ENCODE results near the gene CDC25C. TPM values are rescaled to one million over a fixed set of nuclear protein-coding genes. Genes with fewer than 3 reads are reported as not detected.

The CDC25C gene
- polyA plus RNA-seq, 1 of the 3 experiments (the other 2 are of a cell fraction): 5.2 TPM

DNA sequence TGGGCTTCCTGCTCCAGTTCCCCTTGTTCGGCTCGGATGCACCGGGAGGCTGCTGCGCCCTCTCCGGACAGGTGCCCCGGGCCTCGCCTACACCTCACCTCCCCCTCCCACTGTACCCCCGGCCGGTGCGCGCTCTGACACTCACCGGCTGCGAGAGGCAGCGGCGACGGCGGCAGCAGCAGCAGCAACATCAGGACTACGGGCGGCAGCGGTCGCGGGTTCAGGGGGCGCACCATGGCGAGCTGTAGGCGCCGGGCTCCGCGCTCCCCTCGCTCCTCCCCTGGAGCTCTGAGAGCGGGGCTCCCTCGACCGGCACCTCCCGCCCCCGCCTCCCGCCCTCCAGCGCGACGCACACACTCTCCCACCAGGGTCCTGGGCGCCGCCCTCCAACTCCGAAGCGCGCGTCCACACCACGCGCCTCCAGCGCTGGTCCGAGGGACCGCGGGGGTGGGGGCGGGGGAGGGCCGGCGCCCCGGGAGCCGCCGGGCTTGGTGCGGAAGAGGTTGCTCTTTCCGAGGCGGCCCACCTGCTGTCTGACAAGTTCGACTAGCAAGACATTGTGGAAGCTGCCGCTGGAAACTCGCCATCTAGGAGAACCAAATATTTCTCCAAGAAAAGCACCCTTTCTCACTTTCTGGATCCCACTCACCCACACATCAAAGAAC, 57.3 kb downstream of the CDC25C start, which contains the start of gene GFRA3:
Gene GFRA3 (minus strand): TSS at position 433 of the 665 bp plus-strand sequence. CDS start 197 bp downstream, at position 236.
- H2AFZ ChIP-seq (ENCODE audit: low read depth): no peak within 1 kb of the TSS
- CTCF ChIA-PET: interaction anchor here (0.8 to 5.2 kb wide), 8 partner anchors 9 to 95 kb away, joined by 3 to 55 read pairs (median 8); partner anchors contain the start of genes KDM3B and KIF20A
- H3K9me2 ChIP-seq: no peaks in the 10 kb centered on the region
- no peaks in the 10 kb centered on the region for H3K36me3 ChIP-seq (replicated peaks in 1 of 2; ENCODE audit: control insufficient read depth in 1 of 2, insufficient read depth in 2 of 2, low read length in 1 of 2)
- H3K27me3 ChIP-seq (ENCODE audit: insufficient read depth): no peaks in the 10 kb centered on the region
- peak within 1 kb of the TSS; percentile 60 for H3K4me2 ChIP-seq
- no peaks in the 10 kb centered on the region for H3K79me2 ChIP-seq (ENCODE audit: insufficient read depth)
- TF ChIP-seq GABPA (IDR thresholded peaks at IDR 0.05; ENCODE audit: low read depth) (no peak), REST (IDR thresholded peaks at IDR 0.05; ENCODE audit: low read depth, low read length) (no peak), RXRA (IDR thresholded peaks at IDR 0.05; ENCODE audit: borderline replicate concordance, low read depth) (no peak), GATA2 (CRISPR knock-in tag; IDR thresholded peaks at IDR 0.05) (no peak), NFIC (IDR thresholded peaks at IDR 0.05; ENCODE audit: borderline replicate concordance) (no peak), USF1 (IDR thresholded peaks at IDR 0.05; ENCODE audit: borderline replicate concordance, low read depth) (no peak), USF2 (IDR thresholded peaks at IDR 0.05; ENCODE audit: borderline replicate concordance, low read depth, low read length) (no peak), JUND (IDR thresholded peaks at IDR 0.05) (no peak), SIN3A (IDR thresholded peaks at IDR 0.05; ENCODE audit: borderline replicate concordance, low read depth, low read length) (no peak), YY1 (IDR thresholded peaks at IDR 0.05; ENCODE audit: low read depth) (no peak)
- H3K9me3 ChIP-seq: no peaks in the 10 kb centered on the region
- H3F3A ChIP-seq (replicated peaks; ENCODE audit: insufficient read depth): peaks cover 6% of the 10 kb centered on the region
- no peaks in the 10 kb centered on the region for H4K20me1 ChIP-seq (ENCODE audit: insufficient read depth)
- POLR2A ChIA-PET: interaction anchor here (1.6 to 3.2 kb wide), 2 partner anchors 32 to 61 kb away, joined by 7 to 19 read pairs; partner anchors contain the start of gene CDC23
- H3K4me3 ChIP-seq (ENCODE audit: low read depth in 2 of 2, low read length in 1 of 2): peak within 1 kb of the TSS; percentile 35 to 39; a peak in 3 of 4 replicates
- no peak within 1 kb of the TSS for H3K9ac ChIP-seq
- 20% methylated on average over 32 of the region's 62 CpGs for WGBS (ENCODE audit: low lambda C conversion rate)
- peaks cover 0 to 22% of the 10 kb centered on the region in 2 experiments; a peak in 2 of 4 replicates for H3K4me1 ChIP-seq (ENCODE audit: control insufficient read depth in 1 of 2, insufficient read depth in 2 of 2, low read depth in 1 of 2, low read length in 1 of 2)
- peak within 1 kb of the TSS in 1 of 2 experiments; percentile 95; a peak in 2 of 4 replicates for H3K27ac ChIP-seq (ENCODE audit: low read depth in 2 of 2, low read length in 1 of 2)
- peak; percentile 77 for DNase-seq

Data from SK-N-SH (cell line).